KMS-11 (cell line): ENCODE results near the gene OR8G1.
"Not testable (repeated sequence)": the region's sequence is repeated elsewhere in the genome, so short reads cannot be mapped to it uniquely, and the experiment has no call there.

Experiments used
- H2AFZ ChIP-seq: fragments of 200-600 bp; sonication (generic); 2 replicates; pipeline ENCODE4 v1.6.1; 2016; ENCODE audit warnings: antibody characterized with exemption, mixed run types, low read depth
- H3K27ac ChIP-seq: fragments of 200-600 bp; sonication (generic); 2 replicates; pipeline ENCODE4 v1.6.1; 2016; ENCODE audit warnings: mild to moderate bottlenecking, mixed run types
- H3K27me3 ChIP-seq: fragments of 200-600 bp; sonication (generic); 2 replicates; pipeline ENCODE4 v1.6.1; 2017; ENCODE audit warnings: mild to moderate bottlenecking, low read depth, mixed run types, moderate library complexity; ENCODE audit not compliant: insufficient read depth
- H3K36me3 ChIP-seq: fragments of 200-600 bp; sonication (generic); 2 replicates; pipeline ENCODE4 v1.6.1; 2017; ENCODE audit warnings: mild to moderate bottlenecking, mixed run types; ENCODE audit not compliant: insufficient read depth
- H3K4me1 ChIP-seq: fragments of 200-600 bp; sonication (generic); 2 replicates; pipeline ENCODE4 v1.6.1; 2016; ENCODE audit warnings: mild to moderate bottlenecking, low read depth, mixed run types; ENCODE audit not compliant: poor library complexity, severe bottlenecking
- H3K4me2 ChIP-seq: fragments of 200-600 bp; sonication (generic); 2 replicates; pipeline ENCODE4 v1.7.0; 2016; ENCODE audit warnings: mild to moderate bottlenecking, mixed run types
- H3K4me3 ChIP-seq: fragments of 200-600 bp; sonication (generic); IDR thresholded peaks from 2 replicates; pipeline ENCODE4 v1.6.1; 2017; ENCODE audit warnings: low read depth, low read length, mixed read lengths; ENCODE audit not compliant: insufficient read depth
- H3K79me2 ChIP-seq: fragments of 200-600 bp; sonication (generic); 2 replicates; pipeline ENCODE4 v1.6.1; 2016; ENCODE audit warnings: low read depth, mixed run types; ENCODE audit not compliant: insufficient read depth
- H3K9ac ChIP-seq: fragments of 200-600 bp; sonication (generic); 2 replicates; pipeline ENCODE4 v1.6.1; 2016; ENCODE audit warnings: mild to moderate bottlenecking, mixed run types
- H4K20me1 ChIP-seq: fragments of 200-600 bp; sonication (generic); 2 replicates; pipeline ENCODE4 v1.6.1; 2016; ENCODE audit warnings: mild to moderate bottlenecking, mixed run types; ENCODE audit not compliant: insufficient read depth
- TF ChIP-seq, protein P1 (sequence below): fragments of 200-600 bp; sonication (generic); conservative IDR thresholded peaks from 2 replicates; pipeline ENCODE4 v1.6.1; 2017; ENCODE audit warnings: low read depth, mild to moderate bottlenecking, antibody characterized with exemption, low read length, moderate library complexity, mixed read lengths

The OR8G1 gene

DNA sequence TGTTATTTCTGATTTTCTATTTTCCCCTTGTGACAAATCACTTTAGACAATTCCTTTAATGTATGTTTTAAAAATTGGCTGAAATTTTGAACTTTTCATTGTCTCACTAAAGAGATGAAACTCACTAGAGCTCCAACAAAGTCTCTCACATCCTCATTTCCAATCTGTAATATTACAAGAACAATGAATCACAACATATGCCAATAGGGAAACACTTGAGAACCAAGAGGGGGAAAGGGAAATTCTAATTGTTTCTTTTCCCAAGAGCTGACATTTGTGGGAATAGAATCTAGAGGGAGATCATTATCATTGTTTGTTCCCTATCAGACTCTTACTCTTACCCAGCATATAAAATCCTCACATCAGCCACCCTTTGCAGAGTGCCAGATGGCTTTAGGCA is 29.6 kb upstream of the OR8G1 start:
- TF ChIP-seq, protein P1, sequence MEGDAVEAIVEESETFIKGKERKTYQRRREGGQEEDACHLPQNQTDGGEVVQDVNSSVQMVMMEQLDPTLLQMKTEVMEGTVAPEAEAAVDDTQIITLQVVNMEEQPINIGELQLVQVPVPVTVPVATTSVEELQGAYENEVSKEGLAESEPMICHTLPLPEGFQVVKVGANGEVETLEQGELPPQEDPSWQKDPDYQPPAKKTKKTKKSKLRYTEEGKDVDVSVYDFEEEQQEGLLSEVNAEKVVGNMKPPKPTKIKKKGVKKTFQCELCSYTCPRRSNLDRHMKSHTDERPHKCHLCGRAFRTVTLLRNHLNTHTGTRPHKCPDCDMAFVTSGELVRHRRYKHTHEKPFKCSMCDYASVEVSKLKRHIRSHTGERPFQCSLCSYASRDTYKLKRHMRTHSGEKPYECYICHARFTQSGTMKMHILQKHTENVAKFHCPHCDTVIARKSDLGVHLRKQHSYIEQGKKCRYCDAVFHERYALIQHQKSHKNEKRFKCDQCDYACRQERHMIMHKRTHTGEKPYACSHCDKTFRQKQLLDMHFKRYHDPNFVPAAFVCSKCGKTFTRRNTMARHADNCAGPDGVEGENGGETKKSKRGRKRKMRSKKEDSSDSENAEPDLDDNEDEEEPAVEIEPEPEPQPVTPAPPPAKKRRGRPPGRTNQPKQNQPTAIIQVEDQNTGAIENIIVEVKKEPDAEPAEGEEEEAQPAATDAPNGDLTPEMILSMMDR, result no peak
- Histone ChIP-seq H3K4me1 (no peaks in the 10 kb centered on the region), H4K20me1 (no peaks in the 10 kb centered on the region), H3K9ac (no peak overlapping the region), H2AFZ (no peak overlapping the region), H3K4me3 (no peak overlapping the region), H3K36me3 (no peaks in the 10 kb centered on the region), H3K27me3 (no peaks in the 10 kb centered on the region), H3K79me2 (no peaks in the 10 kb centered on the region), H3K27ac (no peak overlapping the region), H3K4me2 (no peak overlapping the region)

DNA sequence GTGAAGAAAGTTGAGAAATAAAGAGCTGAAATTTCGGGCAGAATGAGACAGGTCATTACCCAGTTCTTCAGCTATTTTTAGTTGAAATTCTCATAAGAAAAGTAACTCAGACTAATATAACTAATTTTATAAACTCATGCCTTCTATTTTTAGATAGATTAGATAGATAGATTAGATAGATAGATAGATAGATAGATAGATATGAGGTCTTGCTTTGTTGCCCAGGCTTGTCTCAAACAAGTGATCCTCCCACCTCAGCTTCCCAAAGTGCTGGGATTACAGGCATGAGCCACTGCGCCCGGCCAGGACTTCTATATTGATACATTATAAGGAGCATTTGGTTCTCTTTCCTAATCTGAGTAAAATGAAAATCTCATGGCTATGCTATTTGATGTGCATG is 26.9 kb upstream of the OR8G1 start:
- Histone ChIP-seq H3K4me1 (no peaks in the 10 kb centered on the region), H3K4me2 (no peak overlapping the region), H3K79me2 (no peaks in the 10 kb centered on the region), H3K27me3 (no peaks in the 10 kb centered on the region), H4K20me1 (no peaks in the 10 kb centered on the region), H3K9ac (no peak overlapping the region), H3K4me3 (no peak overlapping the region), H3K27ac (no peak overlapping the region), H3K36me3 (no peaks in the 10 kb centered on the region), H2AFZ (no peak overlapping the region)
- TF ChIP-seq, protein P1, result no peak

DNA sequence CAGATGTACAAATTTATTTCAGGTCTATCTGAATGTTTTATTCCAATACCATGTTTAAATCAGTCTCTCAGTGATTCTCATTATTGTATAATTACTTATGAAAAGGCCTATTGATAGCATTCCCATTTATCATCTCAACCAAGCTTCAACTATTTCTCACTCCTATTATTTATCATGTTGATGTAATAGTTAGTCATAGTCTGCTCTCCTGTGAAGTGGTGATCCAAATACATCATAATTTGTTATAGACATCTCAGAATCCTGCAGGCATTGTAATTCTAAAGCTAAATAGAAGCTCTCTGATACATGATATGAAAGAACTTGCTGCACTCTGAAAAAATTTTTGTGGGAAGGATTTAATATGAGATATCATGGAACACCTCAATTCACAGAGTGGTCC is 21.8 kb upstream of the OR8G1 start:
- H3K9ac ChIP-seq, result no peak overlapping the region
- no peaks in the 10 kb centered on the region for H3K4me1 ChIP-seq
- no peak overlapping the region for H3K4me3 ChIP-seq
- H4K20me1 ChIP-seq, result no peaks in the 10 kb centered on the region
- no peaks in the 10 kb centered on the region for H3K79me2 ChIP-seq
- TF ChIP-seq, protein P1, result no peak
- H3K36me3 ChIP-seq, result no peaks in the 10 kb centered on the region
- no peaks in the 10 kb centered on the region for H3K27me3 ChIP-seq
- H2AFZ ChIP-seq, result no peak overlapping the region
- H3K27ac ChIP-seq, result no peak overlapping the region
- H3K4me2 ChIP-seq, result no peak overlapping the region

DNA sequence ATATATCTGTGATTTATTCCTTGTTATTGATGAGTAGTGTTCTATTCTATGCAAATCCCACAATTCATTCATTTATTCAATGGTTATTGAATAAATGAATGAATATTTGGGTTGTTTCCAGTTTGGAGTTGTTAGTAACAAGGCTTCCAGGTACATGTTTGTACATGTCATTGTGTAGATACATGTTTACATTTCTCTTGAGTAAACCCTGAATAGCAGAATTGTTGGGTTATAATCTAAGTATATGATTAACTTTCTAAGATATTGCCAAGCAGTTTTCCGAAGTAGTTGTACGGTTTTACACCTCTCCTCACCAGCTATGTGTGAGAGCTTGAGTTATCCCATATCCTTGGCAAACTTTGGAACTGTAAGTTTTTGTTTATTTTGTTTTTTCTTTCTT is 18.5 kb upstream of the OR8G1 start:
- Histone ChIP-seq H3K9ac (no peak overlapping the region), H4K20me1 (no peaks in the 10 kb centered on the region), H3K4me3 (no peak overlapping the region), H3K4me2 (no peak overlapping the region), H3K27me3 (no peaks in the 10 kb centered on the region), H3K36me3 (no peaks in the 10 kb centered on the region), H3K4me1 (no peaks in the 10 kb centered on the region), H3K27ac (no peak overlapping the region), H3K79me2 (no peaks in the 10 kb centered on the region), H2AFZ (no peak overlapping the region)
- TF ChIP-seq, protein P1, result no peak

DNA sequence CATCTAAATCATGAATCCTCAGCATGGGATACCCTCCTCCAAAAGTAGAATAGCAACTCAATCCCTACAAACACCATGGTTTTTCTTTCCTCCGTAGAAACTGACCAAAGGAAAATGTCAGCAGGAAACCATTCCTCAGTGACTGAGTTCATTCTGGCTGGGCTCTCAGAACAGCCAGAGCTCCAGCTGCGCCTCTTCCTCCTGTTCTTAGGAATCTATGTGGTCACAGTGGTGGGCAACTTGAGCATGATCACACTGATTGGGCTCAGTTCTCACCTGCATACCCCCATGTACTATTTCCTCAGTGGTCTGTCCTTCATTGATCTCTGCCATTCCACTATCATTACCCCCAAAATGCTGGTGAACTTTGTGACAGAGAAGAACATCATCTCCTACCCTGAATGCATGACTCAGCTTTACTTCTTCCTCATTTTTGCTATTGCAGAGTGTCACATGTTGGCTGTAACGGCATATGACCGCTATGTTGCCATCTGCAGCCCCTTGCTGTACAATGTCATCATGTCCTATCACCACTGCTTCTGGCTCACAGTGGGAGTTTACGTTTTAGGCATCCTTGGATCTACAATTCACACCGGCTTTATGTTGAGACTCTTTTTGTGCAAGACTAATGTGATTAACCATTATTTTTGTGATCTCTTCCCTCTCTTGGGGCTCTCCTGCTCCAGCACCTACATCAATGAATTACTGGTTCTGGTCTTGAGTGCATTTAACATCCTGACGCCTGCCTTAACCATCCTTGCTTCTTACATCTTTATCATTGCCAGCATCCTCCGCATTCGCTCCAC is 16.1 kb upstream of the OR8G1 start:
- H3K4me3 ChIP-seq, H3K27me3 ChIP-seq, H3K4me1 ChIP-seq, H3K27ac ChIP-seq, H2AFZ ChIP-seq, H3K36me3 ChIP-seq, H4K20me1 ChIP-seq, H3K9ac ChIP-seq, H3K4me2 ChIP-seq, H3K79me2 ChIP-seq: not testable (repeated sequence)
